ENCODE data around the gene RPS17.

DNA sequence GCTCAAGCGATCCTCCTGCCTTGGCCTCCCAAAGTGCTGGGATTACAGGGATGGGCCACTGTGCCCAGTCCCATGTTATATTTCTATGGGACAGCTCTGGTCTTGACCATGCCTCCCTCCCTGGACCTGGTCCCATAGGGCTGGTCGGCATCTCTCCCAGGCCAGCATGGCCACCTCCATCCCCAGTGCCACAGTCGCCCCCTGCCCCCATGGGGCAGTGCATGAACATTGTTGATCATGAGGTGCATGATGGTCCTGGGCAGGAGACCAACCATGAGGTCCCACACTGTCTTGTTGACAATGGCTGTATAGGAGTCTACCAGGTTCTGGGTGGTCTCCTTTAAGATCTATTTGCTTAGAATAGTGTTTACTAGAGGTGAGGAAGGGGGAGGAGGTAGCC lies 6.5 kb downstream of the RPS17 start:
- no peak for TF ChIP-seq POLR2AphosphoS5 (IDR thresholded peaks at IDR 0.05)
- TF ChIP-seq, protein P1, sequence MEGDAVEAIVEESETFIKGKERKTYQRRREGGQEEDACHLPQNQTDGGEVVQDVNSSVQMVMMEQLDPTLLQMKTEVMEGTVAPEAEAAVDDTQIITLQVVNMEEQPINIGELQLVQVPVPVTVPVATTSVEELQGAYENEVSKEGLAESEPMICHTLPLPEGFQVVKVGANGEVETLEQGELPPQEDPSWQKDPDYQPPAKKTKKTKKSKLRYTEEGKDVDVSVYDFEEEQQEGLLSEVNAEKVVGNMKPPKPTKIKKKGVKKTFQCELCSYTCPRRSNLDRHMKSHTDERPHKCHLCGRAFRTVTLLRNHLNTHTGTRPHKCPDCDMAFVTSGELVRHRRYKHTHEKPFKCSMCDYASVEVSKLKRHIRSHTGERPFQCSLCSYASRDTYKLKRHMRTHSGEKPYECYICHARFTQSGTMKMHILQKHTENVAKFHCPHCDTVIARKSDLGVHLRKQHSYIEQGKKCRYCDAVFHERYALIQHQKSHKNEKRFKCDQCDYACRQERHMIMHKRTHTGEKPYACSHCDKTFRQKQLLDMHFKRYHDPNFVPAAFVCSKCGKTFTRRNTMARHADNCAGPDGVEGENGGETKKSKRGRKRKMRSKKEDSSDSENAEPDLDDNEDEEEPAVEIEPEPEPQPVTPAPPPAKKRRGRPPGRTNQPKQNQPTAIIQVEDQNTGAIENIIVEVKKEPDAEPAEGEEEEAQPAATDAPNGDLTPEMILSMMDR (IDR thresholded peaks at IDR 0.05), result no peak

Measured in sigmoid colon (tissue), 4 donors.